Activated CD8-positive, alpha-beta memory T cell treated with anti-CD3 and anti-CD28 coated beads, Interleukin-2, amount 50 U/mL, for 1 hour (primary cell): ENCODE measurements around the gene NKAIN4.

Experiments used
- DNase-seq: peaks from one replicate; pipeline ENCODE4 v3.0.0-alpha.2; 2020; ENCODE audit errors: extremely low read depth

The NKAIN4 gene

GRCh38 chr20:63219447-63219821 is 34.8 kb downstream of the NKAIN4 start:
- DNase-seq: no peak

GRCh38 chr20:63218701-63219446 is 35.4 kb downstream of the NKAIN4 start:
- no peak for DNase-seq

GRCh38 chr20:63217706-63218105 is 36.6 kb downstream of the NKAIN4 start:
- no peak for DNase-seq

- DNase-seq: no peak
Measured at GRCh38 chr20:63216849-63217471, 37.3 kb downstream of the NKAIN4 start.

- DNase-seq: peak; percentile 73
Measured at GRCh38 chr20:63216041-63216848, 38.0 kb downstream of the NKAIN4 start, which contains the start of gene YTHDF1. Gene YTHDF1, minus strand, starts transcription at chr20:63216131. Its CDS starts 239 bp downstream, at chr20:63215892.

- DNase-seq: no peak
Measured at GRCh38 chr20:63215101-63216040, 38.9 kb downstream of the NKAIN4 start.

GRCh38 chr20:63214514-63214913 is 39.7 kb downstream of the NKAIN4 start:
- no peak for DNase-seq

- DNase-seq: no peak
Measured at GRCh38 chr20:63212792-63213191, 41.5 kb downstream of the NKAIN4 start.

- DNase-seq: no peak
Measured at GRCh38 chr20:63212393-63212730, 41.9 kb downstream of the NKAIN4 start.

GRCh38 chr20:63210011-63210605 is 44.2 kb downstream of the NKAIN4 start:
- DNase-seq: no peak

- DNase-seq: no peak
Measured at GRCh38 chr20:63208346-63208909, 45.8 kb downstream of the NKAIN4 start.

GRCh38 chr20:63206878-63207277 is 47.4 kb downstream of the NKAIN4 start:
- DNase-seq: no peak

GRCh38 chr20:63205896-63206295 is 48.4 kb downstream of the NKAIN4 start:
- no peak for DNase-seq

GRCh38 chr20:63204362-63204761 is 49.9 kb downstream of the NKAIN4 start:
- no peak for DNase-seq

GRCh38 chr20:63202811-63203526 is 51.3 kb downstream of the NKAIN4 start:
- DNase-seq: no peak

- no peak for DNase-seq
Measured at GRCh38 chr20:63202021-63202420, 52.2 kb downstream of the NKAIN4 start.

GRCh38 chr20:63198606-63199005 is 55.7 kb downstream of the NKAIN4 start:
- DNase-seq: no peak

GRCh38 chr20:63196768-63197470 is 57.3 kb downstream of the NKAIN4 start:
- DNase-seq: no peak

GRCh38 chr20:63194797-63195173 is 59.5 kb downstream of the NKAIN4 start:
- no peak for DNase-seq
